Measurements from ENCODE around the gene HS3ST4.

GRCh38 chr16:26108836-26109505 lies 417.2 kb downstream of the HS3ST4 start:
- TF ChIP-seq POLR2A (IDR thresholded peaks at IDR 0.05) (no peak), POLR2AphosphoS5 (IDR thresholded peaks at IDR 0.05; ENCODE audit: insufficient read depth in 1 of 2, low read depth in 1 of 2) (no peak), CTCF (IDR thresholded peaks at IDR 0.05) (no peak)

Data from vagina (tissue), 2 donors.